ENCODE data around the gene TXNRD2.
"Not testable (repeated sequence)": the region's sequence is repeated elsewhere in the genome, so short reads cannot be mapped to it uniquely, and the experiment has no call there.

The TXNRD2 gene

DNA sequence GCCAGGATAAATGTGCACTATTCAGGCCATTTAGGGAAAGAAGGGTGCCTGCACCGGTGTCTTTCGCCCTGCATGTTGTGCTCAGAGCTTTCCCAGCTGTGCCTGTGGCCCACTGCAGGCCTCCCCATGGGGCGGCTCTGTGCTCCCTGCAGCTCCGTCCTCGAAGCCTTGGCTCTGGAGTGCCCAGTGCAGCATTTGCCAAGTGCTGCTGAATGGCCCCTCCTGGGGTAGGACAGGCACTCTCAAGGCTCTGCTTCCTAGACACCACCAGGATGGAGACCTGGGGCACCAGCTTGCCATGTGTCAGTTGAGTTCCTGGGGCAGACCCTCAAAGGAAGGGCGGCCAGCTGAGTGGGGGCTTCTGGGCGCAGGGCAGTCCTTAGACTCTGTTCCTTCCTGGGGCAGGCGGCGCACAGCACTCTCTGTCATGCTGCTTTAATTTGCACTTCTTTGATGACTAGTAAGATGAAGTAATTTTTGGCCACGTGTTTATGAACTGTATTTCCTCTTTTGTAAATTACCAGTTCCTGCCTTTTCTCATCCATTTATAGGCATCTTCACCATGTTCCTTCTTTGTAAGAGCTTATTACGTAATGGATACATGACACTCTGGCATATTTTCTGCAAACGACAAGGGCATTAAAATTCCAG lies 54.9 kb downstream of the TXNRD2 start:
- DNase-seq: peak in 3 of 5 donors; percentile 20 to 29 (median 22)

- DNase-seq: no peak
These were observed 55.6 kb downstream of the TXNRD2 start for GRCh38 chr22:19885841-19886592.

DNA sequence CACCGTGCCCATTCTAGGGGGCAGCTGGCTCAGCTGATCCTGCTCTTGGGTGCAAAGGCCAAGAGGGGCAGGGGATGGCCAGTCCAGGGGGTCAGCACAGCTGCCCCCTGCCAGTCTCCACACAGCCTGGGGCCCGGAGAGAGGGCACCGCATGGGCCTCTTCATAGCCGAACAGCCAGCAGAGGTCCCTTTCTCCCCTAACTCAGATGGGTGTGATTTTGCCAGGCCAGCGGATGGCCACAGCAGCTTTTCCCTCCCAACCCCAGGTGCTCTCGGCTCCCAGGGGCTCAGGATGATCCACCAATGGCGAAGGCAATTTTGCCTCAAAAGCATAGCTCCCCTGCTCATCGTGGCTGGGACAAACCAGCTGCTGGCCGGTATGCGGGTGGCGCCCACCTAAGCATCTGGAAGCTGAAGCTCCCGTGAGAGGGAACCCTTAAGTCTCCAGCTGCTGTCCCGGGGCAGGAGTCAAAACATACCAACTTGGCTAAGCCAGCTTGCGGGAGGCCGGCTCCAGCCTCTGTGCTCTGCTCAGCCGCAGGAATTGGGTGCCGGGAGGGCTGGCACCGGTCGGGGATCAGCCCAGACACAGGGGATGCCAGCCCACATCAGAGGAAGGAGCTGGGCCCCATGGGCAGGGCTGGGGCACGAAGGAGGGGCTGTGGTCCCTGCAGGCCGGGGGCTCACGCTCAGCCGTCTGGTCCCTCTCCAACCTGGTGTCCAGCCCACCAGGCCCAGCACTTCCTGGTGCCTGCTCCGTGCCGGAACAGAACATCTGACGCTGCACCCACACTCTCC lies 56.5 kb downstream of the TXNRD2 start:
- no peak for DNase-seq

DNA sequence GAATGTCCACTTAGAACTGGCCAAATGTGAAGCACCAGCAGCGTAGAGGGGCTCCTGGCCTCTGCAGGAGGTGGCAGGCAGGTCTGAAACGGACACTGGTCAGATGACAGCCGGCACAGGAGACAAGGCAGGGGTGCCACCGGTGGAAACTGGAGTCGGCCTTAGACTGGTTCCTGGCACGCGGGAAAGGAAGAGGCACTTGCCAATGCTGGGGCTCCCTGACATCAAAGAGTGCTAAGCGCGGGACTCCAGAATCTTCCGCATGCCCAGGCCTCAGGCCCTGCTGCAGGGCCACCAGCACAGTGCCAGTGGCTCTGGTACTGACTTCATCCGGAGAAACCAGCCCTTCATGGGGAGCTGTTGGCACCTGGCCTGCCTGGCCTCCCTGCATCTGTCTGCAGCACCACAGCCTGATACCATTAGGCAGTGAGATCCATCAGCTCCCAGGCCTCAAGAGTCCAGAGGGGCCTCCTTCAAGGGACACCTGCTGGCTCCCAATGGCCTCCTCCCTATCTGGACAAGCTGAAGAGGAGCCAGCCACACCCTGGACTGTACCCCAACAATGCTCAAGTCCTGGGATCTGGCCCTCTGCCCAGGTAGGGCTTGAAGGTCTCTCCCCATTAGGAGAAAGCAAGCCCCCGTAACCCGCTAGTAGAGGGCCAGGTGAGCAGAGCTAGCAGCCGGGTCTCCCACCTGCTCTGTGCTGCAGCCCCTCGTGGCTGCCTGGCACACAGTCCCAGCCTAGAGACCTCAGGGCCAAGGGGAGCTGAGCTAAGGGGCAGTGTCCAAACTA lies 57.3 kb downstream of the TXNRD2 start:
- DNase-seq: no peak

DNA sequence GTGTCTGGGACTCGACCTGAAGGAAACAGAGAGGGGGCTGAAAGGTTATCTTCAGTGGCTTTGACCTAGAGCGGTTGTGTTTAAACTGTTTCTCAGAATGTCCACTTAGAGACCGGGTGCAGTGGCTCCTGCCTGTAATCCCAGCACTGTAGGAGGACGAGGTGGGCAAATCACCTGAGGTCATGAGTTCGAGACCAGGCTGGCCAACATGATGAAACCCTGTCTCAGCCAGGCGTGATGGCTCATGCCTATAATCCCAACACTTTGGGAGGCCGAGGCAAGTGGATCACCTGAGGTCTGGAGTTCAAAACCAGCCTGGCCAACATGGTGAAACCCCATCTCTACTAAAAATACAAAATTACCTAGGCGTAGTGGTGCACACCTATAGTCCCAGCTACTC lies 58.2 kb downstream of the TXNRD2 start:
- not testable (repeated sequence) for DNase-seq

DNA sequence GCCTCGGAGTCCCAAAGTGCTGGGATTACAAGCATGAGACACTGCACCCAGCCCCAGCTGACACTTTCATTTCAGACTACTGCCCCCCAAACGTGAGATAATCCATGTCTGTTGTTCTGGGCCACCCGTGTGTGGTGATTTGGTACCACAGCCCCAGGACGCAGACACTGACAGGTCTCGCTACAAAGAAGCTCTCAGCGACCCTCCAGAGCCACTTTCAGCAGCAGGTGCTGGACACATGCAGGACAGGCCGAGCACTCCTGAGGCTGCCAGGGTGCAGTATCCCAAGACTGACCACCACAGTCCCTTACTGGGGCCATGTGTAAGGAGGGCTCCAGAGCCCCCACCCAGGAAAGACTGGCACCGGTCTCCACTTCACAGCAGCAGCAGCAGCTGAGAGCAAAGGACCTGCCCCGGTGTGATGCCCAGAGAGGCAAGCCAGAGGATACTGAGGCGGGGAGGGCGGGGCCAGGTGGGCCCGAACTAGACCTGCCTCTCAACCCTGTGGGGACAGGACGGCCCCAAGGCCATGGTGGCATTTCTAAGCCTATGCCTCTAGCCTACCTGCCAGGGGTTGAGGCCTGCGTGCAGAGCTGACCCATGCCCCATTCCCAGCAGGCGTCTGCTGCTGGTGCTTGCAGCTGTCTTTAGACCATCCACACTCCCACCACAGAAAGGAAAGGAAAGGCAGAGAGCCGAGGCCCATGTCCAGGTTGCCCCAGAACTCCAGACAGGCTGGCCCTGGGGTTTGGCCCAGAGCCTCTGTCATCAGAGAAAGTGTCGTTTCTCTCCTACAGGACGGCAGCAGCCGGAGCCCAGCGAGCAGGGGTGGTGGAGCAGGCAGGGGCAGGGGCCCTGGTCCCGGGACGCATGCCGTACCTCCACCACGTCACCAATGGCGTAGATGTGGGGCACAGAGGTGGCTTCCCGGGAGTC lies 58.9 kb downstream of the TXNRD2 start:
- DNase-seq: no peak

GRCh38 chr22:19880786-19881569 lies 60.6 kb downstream of the TXNRD2 start:
- DNase-seq: no peak

DNA sequence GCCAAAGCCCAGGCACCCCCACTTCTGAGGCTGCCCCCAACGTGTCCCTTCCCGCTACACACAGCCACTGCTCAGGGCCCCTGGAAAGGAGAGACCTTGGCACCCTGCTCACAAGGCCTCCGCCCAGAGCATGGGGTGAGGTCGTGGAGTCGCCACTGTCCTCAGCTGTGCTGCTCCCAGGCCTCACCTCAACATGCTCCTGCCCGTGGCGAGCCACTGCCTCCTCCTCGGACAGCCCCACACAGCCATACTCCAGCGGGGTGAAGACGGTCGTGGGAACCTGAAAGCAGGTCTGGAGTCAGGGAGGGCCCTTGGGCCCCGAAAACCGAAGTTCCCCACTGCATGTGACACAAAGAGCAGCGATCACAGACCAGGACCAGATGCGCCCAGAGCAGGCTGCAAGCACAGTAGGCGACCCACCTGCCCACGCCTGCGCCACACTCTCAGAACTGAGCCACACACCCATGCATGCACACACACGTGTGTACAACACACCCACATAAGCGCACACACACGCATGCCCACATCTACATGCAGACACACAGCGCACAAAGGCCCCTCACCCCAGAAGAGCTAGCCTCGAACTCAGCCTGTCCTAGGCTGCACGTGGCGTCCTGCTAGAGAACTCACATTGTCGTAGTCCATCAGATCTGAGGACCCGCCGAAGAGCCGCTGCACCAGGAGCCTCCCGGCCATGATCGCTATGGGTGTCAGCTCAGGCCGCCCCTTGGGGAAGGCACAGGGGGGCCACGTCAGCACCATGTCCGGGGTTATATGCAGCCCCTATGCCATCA lies 61.4 kb downstream of the TXNRD2 start:
- no peak for DNase-seq

GRCh38 chr22:19879643-19879991 lies 62.0 kb downstream of the TXNRD2 start:
- peak in 1 of 5 donors; percentile 10 for DNase-seq

DNA sequence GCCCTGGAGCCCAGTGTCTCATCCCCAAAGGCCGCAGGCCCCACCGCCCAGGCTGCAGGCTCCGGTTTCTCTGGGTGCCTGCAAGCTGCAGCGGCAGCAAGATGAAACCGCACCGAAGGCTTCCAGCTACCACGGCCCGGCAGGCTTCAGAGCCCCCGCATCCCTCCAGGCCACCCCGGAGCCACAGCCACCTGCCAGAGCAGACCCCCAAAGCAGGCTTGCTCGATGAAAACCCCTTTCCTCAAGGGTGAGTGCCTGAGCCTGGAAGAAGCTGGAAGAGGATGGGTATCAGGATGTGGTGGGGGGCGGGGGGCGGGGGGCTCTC lies 62.4 kb downstream of the TXNRD2 start:
- DNase-seq: no peak

DNA sequence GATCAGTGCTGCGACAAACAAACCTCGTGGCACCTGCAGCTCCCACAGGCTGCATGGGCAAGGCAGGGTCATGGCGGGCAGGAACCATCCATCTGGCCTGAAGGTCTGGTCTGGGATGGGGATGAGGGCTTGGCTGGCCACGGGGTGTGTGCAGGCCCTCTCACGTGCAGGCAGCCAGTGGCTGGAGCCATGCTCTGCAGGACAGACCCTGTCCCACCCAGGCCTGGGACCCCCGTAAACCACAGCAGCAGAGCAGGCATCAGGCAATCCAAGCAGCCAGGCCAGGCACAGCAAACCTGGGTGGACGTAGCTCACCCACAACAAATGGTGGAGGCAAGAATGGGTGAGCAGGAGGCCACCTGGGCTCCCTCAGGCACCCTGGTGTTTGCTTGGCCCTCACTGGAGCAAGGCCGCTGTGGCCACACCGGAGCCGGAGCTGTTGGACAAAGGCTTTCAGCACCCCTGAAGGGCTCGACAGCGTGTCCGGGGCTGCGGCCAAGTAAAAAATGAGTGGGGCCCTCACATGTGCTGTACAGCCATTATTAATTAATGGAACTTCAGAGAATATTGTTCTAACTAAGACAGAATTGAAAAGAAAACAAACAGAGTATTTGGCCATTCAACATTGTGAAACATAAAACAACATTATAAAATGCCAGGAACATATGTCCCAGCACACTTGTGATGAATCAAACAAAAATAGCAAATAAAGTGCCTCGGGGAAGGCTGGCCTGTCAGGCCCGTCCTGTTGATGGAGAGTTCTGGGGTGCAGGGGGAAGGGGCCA lies 63.0 kb downstream of the TXNRD2 start:
- peak in 1 of 5 donors; percentile 10 for DNase-seq

- DNase-seq: no peak
These were observed 63.8 kb downstream of the TXNRD2 start for GRCh38 chr22:19877626-19878339.

DNA sequence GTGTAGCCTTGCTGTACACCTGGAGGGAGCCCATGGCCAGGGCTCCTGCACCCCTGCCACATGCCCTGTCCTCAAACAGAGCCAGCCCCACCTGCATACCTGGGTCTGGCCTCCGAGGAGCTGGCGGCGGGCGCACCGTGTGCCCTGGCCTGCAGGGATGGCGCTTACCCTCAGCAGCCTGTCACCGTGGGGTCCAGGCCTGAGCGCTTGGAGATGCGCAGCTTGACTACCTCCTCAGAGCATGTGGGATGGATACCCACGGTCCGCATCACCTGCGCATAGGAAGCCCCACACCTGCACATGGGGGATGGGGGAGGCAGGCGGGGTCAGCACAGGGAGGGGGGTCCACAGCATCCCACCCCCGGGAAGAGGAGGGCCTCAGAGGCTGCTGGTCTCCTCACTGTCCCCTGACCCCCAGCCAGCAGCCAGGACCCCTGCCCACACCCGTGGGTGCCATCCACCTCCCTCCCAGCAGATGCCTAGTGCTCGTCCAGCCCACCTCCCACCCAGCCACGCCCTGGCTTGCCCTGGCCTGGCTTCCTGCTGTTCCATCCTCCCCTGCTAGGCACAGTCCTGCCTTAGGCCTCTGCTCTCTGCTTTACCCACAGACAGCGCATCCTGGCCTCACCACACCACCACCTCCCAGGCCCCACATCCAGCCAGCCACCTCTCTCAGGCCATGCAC lies 64.5 kb downstream of the TXNRD2 start:
- DNase-seq: peak in 1 of 5 donors; percentile 7

DNA sequence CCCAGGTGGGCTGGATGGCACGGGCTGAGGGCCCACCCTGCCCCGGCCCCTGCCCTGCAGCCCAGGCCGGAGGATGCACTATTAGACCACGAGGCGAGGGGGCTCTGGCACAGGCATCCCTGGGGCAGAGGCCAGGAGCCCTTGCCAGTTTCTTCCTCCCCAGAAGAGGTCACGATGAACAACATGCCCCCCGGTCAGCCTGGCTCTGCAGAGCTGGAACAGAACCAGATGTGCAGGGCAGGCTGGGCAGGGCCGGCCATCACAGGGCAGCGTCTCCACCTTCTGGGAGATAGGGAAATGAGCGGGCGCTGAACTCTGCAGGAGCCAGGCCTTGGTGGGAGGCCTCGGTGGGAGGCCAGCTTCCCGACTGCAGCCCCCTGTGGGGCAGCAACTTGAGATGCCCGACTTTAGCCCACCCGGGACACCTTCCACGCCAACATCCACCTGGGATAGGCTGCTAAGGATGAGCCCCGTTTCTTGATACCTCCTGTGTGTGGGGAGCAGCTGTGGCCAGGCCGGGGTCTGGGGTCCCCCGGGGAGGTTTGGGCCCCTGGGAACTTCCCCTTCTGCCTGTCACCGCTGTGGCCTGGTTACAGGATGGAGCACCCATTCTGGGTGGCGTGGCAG lies 65.2 kb downstream of the TXNRD2 start:
- peak in 1 of 5 donors; percentile 10 for DNase-seq

DNA sequence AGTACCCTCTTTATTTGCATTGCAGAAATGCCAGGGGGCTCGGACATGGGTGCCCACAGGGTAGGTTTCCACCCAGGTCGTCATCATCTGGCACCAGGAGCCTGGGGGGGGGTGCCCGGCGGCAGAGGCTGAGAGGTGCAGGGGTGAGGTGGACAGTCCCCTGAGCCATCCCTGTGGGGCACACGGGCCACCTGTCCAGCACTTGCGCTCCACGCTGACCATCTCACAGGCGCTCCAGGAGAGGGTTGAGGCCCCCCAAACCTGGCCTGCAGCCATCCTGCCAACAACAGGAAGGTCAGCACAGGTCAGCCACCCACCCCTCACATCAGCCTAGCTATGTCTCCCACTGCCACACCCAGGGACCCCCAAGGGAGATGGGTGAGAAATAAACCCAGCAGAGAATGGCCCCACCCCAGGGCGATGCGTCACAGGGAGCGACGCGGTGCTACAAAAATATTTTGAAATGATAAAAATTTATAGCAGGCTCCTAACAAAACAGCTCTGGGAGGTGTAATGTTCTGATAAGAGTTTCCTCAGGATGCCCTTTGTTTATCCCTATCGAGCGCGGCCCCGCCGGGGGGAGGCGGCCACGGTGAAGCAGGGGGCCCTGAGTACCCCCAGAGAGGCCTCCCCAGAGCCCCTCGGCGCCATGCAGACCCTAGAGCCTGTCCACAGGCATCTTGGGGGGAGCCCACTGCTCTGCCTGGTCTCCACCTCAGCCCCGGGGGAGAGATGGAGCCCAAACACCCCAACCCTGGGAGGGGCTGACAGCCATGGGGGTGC lies 65.9 kb downstream of the TXNRD2 start:
- DNase-seq: no peak

- peak in 1 of 5 donors; percentile 3 for DNase-seq
These were observed 66.5 kb downstream of the TXNRD2 start for GRCh38 chr22:19875061-19875530.
